Loucy (cell line): ENCODE data around the gene PHGDH.

Source experiments
- EZH2phosphoT487 ChIP-seq: fragments of 200-600 bp; IDR thresholded peaks from 2 replicates; pipeline ENCODE4 v1.6.1; 2018; ENCODE audit warnings: antibody characterized with exemption, mild to moderate bottlenecking, moderate library complexity, borderline replicate concordance
- TF ChIP-seq, protein P1 (sequence below): fragments of 200-600 bp; sonication (generic); conservative IDR thresholded peaks from 2 replicates; pipeline ENCODE4 v1.5.1; 2014; ENCODE audit warnings: mild to moderate bottlenecking, antibody characterized with exemption, low read length

DNA sequence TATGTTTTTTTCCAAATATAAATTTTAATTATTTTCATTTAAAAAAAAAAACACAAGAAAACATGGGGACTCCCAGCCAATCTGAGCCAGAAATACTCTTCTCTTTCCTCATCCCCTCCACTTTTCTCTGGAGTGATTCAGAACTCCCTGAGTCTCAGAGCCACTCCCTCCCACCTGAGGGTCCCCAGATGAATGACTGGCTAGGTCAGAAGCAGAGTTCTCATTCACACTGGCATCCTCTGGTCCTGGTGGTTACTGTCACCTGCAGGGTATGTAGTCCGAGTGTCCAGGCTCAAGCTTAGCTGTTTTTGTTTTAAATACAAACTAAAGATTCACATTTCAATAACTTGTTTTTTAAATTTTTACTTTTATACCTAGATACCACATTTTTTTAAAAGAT lies 50.7 kb downstream of the PHGDH start:
- TF ChIP-seq, protein P1, sequence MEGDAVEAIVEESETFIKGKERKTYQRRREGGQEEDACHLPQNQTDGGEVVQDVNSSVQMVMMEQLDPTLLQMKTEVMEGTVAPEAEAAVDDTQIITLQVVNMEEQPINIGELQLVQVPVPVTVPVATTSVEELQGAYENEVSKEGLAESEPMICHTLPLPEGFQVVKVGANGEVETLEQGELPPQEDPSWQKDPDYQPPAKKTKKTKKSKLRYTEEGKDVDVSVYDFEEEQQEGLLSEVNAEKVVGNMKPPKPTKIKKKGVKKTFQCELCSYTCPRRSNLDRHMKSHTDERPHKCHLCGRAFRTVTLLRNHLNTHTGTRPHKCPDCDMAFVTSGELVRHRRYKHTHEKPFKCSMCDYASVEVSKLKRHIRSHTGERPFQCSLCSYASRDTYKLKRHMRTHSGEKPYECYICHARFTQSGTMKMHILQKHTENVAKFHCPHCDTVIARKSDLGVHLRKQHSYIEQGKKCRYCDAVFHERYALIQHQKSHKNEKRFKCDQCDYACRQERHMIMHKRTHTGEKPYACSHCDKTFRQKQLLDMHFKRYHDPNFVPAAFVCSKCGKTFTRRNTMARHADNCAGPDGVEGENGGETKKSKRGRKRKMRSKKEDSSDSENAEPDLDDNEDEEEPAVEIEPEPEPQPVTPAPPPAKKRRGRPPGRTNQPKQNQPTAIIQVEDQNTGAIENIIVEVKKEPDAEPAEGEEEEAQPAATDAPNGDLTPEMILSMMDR: no peak
- no peak for TF ChIP-seq EZH2phosphoT487
